ENCODE results near the gene MTARC2. TPM values are rescaled to one million over a fixed set of nuclear protein-coding genes. Genes with fewer than 3 reads are reported as not detected.

Gene MTARC2
- total and polyA plus RNA-seq, 2 of the 13 experiments (the other 11 are each of a cell fraction or from before 2014, with no cell fraction given), result 8.5 to 10.1 TPM

- Histone ChIP-seq H4K20me1 (ENCODE audit: insufficient read depth, low read length) (no peaks in the 10 kb centered on the region), H3K27me3 (ENCODE audit: control insufficient read depth in 1 of 2, insufficient read depth in 2 of 2, low read length in 2 of 2) (no peaks in the 10 kb centered on the region), H3K9me3 (ENCODE audit: low read length) (no peaks in the 10 kb centered on the region), H3K27ac (ENCODE audit: extremely low read length, insufficient read depth, low read length) (no peak overlapping the region), H3K9ac (ENCODE audit: insufficient read depth, low read depth, low read length) (no peak overlapping the region), H2AFZ (ENCODE audit: low read length) (no peak overlapping the region), H3K36me3 (replicated peaks in 1 of 2; ENCODE audit: control insufficient read depth in 1 of 2, insufficient read depth in 2 of 2, low read length in 2 of 2) (no peaks in the 10 kb centered on the region), H3K4me1 (ENCODE audit: insufficient read depth, low read length) (no peaks in the 10 kb centered on the region), H3K4me2 (ENCODE audit: low read depth, low read length) (no peak overlapping the region), H3K79me2 (ENCODE audit: insufficient read depth, low read length) (no peaks in the 10 kb centered on the region), H3K4me3 (replicated peaks in 1 of 3; ENCODE audit: insufficient read depth in 1 of 3, low read depth in 2 of 3, low read length in 3 of 3) (no peak overlapping the region)
- DNase-seq (ENCODE audit: low spot score), result no peak
- POLR2A ChIA-PET, result no interaction called here
- no peak for FAIRE-seq
- intact Hi-C loops (cut with micrococcal nuclease; ENCODE audit: unreplicated experiment) (no loop called here), in situ Hi-C loops (cut with HindIII; ENCODE audit: extremely low pct_ligation_motif_present, low pct_unique_long_range_greater_than_20kb) (no loop called here)
- no peak for TF ChIP-seq FOXO4 (CRISPR knock-in tag; conservative IDR thresholded peaks at IDR 0.05)
- TF ChIP-seq MTA1 (CRISPR knock-in tag; IDR thresholded peaks at IDR 0.05; ENCODE audit: borderline replicate concordance), result no peak
- TF ChIP-seq SKI (IDR thresholded peaks at IDR 0.05; ENCODE audit: partially characterized antibody), result no peak
- no peak for TF ChIP-seq REPIN1 (CRISPR knock-in tag; IDR thresholded peaks at IDR 0.05; ENCODE audit: borderline replicate concordance, low read depth)
- no peak for TF ChIP-seq KAT2B (IDR thresholded peaks at IDR 0.05; ENCODE audit: borderline replicate concordance, low read depth, low read length)
- TF ChIP-seq MED8 (CRISPR knock-in tag; IDR thresholded peaks at IDR 0.05; ENCODE audit: insufficient replicate concordance), result no peak
- no peak for TF ChIP-seq ZBTB46 (CRISPR knock-in tag; IDR thresholded peaks at IDR 0.05; ENCODE audit: borderline replicate concordance)
- TF ChIP-seq FOXA3 (CRISPR knock-in tag; IDR thresholded peaks at IDR 0.05), result no peak
- TF ChIP-seq JUN (CRISPR knock-in tag; IDR thresholded peaks at IDR 0.05), result no peak
- TF ChIP-seq TEAD2 (CRISPR knock-in tag; IDR thresholded peaks at IDR 0.05), result no peak
- no peak for TF ChIP-seq NRL (CRISPR knock-in tag; IDR thresholded peaks at IDR 0.05; ENCODE audit: borderline replicate concordance)
- no peak for TF ChIP-seq ZNF678 (CRISPR knock-in tag; IDR thresholded peaks at IDR 0.05)
- no peak for TF ChIP-seq ZNF232 (CRISPR knock-in tag; IDR thresholded peaks at IDR 0.05; ENCODE audit: borderline replicate concordance)
- WGBS (ENCODE audit: low lambda C conversion rate), result 95% methylated on average over 4 of the region's 4 CpGs
- ATAC-seq, result peak; percentile 33
- no TSS peak for BruUV-seq (replicated peaks)
- CTCF ChIA-PET (ENCODE audit: low intra/inter-chr PET ratio, low total read pairs), result no interaction called here
These were observed 79.5 kb downstream of the MTARC2 start for GRCh38 chr1:220827445-220828178.

Data from HepG2 (cell line).